Activated CD4-positive, alpha-beta T cell treated with anti-CD3 and anti-CD28 coated beads for 4 hours (primary cell): ENCODE measurements around the gene SLC24A3.

Experiments used
- DNase-seq, 2 donors: peaks; one replicate each; pipeline ENCODE4 v3.0.0-alpha.2; 2020

Gene SLC24A3

GRCh38 chr20:19473922-19474286 lies 261.5 kb downstream of the SLC24A3 start:
- DNase-seq = no peak

DNA sequence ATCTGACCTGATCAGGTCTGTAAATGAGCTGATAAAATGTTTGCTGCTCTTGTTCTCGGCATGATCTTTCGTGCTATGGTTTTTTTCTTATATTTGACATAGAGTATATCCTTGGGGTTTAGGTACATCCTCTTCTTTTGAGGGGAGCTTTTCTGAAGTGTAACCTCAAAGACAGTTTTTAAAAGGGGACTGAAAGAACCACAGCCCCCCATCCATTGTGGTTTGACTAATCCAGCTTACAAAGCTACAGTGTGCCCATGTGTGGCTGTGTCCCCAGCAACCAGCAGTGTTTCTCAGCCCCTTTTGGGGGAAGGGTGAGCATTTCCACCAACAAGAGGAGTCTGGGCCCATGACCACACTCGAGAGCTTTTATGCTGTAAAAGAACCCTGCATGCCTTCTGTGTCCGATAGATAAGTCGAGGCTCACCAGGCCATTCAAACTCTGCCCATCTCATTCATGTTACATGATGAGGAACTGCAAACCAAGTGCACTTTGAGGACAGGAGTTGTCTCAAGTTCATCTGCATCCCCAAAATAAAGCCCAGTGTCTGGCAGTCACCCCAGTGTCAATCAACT lies 266.0 kb downstream of the SLC24A3 start:
- DNase-seq = no peak

DNA sequence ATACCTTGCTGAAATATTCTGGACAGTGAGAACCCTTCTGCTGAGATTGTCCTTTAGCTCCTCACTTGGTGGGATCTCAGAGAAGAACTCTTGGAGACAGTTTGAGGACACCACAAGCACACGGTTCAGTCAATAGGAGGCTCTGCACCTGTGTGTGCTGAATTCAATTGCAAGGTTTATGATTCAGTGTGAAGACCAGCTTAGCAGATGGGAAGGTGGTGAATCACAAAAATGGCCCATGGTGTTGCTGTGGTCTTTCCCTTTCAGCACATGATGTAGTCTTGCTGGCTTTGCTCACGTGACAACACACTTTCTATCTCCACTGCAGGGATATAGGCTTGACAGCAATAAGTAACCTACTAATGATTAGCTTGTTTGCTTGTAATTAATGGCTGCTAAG lies 270.3 kb downstream of the SLC24A3 start:
- DNase-seq = no peak

DNA sequence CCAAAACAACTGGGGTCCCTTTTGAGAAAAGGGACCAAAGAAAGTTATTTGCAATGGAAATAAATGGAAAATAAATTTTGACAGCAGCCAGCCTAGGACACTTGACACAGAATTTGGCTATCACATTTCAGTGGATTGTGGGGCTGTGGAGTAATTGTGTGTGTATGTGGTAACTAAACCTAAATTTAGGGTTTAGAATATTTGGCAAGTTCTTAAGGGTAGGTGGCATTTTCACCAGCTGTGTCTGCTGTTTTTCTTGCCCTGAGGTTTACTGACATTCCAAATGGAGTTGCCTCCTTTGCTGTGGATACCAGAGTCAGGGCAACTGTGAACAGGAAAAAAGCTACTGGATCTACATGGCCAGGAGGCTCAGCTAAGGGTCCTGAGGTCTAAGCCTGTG lies 270.9 kb downstream of the SLC24A3 start:
- no peak for DNase-seq

DNA sequence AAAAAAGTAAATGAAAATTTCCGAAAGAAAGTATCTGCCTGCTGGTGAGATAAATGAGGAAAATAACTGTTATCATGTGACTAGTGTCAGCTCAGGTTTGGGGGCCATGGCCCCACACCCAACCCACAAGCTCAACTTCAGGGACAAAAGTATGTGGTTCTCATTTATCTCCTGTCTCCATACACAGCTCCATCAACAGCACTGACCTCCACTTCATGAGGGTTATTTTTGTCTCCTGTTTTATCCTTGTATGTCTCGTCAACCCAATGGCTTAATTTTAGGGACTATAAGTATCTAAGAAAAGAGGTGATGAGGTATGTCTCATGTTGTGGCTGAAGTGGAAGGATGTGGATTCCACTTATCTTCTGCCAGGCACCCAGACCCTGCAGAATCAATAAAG lies 274.0 kb downstream of the SLC24A3 start:
- no peak for DNase-seq

GRCh38 chr20:19487420-19487819 lies 275.0 kb downstream of the SLC24A3 start:
- DNase-seq = no peak

DNA sequence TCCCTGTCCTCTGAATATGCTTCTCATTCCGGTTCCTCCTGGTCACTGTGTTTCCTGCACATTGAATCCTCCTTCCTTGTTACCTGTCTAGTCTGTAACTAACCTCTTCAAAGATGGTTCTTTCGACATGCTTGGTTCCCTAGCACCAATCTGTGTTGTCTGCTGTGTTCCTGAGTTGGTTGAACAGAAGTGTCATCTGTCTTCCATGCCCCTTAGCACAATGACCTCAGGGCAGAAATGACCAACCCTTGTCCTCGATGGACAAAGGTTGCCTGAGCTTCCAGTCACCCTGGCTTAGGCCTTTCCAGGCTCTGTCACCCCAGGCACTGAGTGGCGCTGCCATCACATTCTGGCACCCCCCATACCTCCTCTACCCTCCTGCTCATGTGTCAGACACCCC lies 278.8 kb downstream of the SLC24A3 start:
- DNase-seq = no peak

- no peak for DNase-seq
Observed at GRCh38 chr20:19492116-19492515, 279.7 kb downstream of the SLC24A3 start.

DNA sequence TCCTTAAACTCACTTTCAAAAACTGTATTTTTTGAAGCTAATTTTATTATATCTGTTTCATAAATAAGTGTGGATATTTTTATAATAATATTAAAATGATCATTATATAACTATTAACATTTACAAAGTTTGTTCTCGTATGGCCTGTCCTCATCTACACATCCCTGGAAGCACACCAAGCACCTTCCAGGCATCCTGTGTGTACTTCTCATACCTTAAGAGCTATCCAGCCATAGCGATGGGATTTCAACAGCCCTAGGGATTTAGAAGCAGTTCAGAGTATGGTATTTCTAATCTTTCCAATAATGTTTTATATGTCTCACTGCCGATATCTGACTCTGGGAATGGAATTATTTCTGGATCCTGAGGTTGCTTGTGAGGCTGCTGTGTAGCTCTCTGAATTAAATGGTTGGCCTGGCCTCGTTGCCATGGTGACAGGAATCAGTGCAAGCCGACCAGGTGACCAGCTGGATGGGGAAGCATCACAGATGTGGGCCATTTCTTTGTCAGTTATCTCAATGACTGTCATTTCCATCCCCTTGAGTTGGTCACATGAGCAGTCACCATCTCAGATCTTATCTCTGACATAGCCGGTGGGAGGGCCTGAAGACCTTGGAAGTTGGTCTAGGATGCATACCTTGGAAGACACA lies 280.4 kb downstream of the SLC24A3 start:
- DNase-seq = no peak

DNA sequence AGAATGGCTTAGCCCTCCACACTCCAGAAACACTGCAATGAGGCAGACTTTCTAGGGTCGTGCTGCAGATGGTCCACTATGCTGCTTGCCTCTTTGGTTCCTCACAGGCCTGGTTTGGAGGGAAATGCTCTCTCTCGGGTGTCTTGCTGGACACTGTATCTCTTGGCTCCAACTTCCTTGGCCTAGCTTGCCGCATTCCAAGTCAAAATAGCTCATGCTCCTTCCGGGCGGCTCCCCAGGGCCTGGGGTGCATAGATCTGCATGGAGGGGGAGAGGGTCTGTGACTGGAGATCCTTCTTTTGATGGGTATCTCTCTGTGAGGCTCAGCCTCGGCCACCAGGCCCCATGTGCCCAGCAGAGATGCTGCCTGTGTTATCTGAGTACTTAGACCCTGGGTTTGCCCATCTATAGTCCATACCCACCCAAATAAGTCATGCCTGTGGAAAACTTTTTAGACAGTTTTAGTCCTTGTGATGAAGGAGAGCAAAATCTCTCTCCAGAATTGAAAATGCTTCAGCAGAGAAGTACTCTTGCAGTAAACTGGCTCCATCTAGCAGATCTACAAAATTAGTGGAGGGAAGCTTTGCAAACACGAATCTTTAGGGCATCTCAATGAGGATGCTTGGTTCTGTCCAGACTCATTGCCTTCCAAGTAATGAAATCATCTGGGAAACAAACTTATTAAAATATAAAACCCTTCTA lies 281.5 kb downstream of the SLC24A3 start:
- DNase-seq = no peak

DNA sequence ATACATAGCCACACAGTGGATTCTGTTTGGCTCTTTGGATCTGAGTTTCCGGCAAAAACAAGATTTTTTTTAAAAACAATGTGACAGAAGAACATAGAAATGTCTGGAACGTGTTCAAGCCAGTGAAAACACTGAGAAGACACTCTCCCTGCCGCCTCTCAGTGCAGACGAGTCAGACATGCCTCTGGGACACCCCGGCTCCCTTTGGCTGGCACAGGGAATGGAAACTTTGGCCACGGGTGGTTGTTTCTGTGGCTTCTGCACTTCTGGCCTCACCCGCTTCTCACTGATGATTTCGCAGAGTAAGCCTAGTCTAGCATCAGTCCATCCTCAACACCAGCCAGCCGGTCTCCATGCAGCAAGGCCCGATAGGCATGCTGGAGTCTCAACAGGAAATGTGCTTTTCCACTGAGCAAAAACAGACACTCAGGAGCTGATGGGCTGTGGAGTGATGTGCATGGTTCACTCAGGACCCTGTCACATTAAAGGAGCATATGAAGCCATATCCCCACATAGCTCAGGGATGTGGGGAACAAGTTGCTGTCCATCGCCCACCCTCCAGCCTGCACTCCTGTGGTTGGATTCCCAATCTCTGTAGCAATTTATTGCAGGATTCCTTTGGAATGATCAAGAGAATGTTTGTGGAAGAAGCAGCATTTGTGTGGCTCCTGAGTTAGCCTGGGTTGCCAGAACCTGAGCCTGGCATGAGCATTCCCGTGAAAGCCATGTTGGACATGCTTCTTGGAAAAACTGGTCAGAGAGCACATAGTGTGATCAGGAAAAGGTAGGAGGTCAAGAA lies 283.7 kb downstream of the SLC24A3 start:
- no peak for DNase-seq

DNA sequence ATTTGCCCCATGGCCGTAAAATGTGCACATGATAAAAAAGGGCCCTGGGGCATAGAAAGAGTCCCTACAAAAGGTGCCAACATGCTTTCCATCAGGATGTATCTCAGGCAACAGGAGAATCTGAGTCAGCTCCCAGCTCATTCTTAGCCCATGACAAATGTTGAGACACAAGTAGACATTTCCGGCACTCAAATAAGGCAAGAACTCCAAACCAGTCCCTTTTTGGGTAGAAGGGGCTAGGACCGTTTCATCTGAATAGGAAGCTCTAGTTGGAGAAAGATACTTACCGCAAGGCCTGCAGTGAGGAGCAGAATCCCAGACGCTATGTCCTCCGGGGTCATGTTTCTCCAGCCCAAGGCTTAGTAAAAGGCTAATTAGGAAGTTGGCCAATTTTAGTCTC lies 284.6 kb downstream of the SLC24A3 start:
- DNase-seq = no peak

GRCh38 chr20:19498756-19499155 lies 286.3 kb downstream of the SLC24A3 start:
- no peak for DNase-seq

- no peak for DNase-seq
Observed at GRCh38 chr20:19501476-19502115, 289.2 kb downstream of the SLC24A3 start.

DNA sequence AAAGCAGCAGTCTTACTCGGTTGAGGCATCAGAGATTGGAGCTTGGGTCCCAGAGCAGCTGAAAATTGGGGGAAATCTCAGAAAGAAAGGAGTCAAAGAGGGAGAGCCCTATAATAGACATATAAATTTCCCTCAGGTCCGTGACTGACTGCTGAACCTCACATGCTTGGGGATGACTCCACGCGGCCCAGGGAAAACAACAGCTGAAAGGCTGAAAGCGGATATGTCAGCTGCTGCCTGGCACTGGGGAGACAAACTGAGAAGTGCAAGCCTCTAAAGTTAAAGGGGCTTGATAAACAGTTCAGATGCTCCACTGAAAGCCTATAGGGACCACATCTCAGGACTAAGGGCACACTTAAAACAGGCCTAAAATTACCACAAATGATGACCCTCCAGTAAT lies 289.7 kb downstream of the SLC24A3 start:
- DNase-seq = no peak

GRCh38 chr20:19504251-19504650 lies 291.8 kb downstream of the SLC24A3 start:
- DNase-seq = no peak

DNA sequence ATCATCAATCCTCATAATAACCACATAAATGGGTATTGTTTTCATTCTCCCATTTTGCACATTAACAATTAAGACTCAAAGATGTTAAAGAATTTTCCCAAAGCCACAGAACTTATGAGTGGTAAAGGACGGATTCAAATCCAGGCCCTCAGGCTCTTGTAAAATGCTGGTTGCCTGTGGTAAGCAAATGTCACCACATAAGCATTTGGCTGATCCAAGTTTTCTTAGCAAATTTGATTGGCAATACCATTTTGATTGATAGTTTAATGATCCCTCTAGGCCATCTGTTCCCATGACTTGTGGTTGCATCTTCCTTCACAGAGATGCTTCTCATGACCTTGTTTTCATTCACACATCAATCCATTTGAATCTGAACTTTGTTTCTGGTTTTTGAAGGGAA lies 293.6 kb downstream of the SLC24A3 start:
- no peak for DNase-seq

DNA sequence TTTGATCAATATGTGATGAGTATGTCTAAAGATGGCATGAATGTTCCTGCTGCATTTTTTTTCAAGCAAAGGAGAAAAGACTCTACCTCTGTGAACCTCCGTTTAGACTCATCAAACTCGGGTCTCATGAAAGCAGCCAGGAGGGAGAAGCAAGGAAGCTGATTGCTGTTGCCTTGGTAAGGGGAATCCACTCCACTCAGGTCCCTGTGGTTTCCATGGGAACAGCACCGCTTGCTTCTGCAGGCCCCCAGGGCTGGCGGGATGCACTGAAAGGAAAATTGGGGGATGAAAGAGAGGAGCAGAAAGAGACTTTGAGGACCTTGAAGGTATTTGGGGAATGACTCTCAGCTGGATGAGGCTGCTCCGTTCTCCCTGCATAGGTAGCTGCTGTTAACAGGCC lies 296.0 kb downstream of the SLC24A3 start:
- DNase-seq = no peak

DNA sequence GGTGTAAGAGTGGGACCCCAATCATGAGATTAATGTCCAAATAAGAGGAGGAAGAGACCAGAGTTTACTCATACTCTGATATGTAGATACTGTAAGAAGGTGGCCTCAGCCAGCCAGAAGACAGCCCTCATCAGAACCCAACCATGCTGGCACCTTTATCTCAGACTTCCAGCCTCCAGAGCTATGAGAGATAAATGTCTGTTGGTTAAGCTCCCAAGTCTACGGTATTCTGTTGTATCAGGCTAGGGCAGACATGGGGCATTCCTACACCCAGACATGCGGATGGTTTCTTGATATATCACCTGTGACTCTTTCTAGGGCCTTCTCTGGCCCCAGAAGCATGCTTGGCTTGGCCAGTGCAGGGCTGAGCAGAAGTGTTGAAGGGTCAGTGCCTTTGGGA lies 298.2 kb downstream of the SLC24A3 start:
- DNase-seq = no peak

GRCh38 chr20:19511931-19512330 lies 299.5 kb downstream of the SLC24A3 start:
- no peak for DNase-seq

DNA sequence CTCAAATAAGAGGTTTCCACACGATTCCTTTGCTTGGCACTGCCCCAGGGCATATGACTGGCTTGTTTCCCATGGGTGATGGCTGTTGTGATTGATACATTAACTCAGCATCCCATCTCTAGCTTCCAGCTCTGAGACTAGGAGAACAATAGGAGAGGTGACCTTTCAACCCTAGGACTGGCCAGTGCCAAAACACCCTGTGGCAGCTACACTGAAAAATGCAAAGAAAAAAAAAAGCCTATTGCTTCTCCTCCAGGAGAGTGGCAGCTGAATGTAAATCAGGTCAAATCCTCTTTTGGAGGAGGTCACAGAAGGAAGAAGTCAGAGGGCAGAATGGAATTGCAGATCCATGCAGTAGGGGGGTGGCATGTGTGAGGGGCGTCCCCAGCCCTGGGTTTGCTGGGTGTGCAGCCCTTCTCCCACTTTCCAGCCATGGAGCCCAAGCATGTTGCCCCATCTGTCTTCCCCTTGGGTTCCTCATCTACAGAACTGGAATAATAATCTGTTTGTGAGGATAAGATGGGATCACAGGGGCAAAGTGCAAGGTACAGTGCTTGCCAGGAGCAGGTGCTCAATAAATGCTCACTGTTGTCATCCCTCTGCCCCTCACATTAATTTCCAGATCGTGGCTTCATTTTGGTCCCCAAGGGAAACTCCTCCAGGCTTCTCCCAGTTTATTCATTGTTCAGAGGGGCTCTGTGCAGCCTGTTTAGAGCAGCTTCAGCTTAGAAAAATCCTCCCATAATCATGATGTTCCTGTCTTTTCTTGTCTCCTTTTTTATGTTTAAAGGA lies 300.6 kb downstream of the SLC24A3 start:
- DNase-seq = no peak

- no peak for DNase-seq
Observed at GRCh38 chr20:19515074-19515473, 302.6 kb downstream of the SLC24A3 start.
